Erythroblast (primary cell): ENCODE results near the gene TMEM225.

Source experiments
- DNase-seq, 2 experiments: peaks; one replicate each; lab custom pipeline; 2025; lab: John Stamatoyannopoulos, UW
- GATA1 ChIP-seq: IDR thresholded peaks from 2 replicates; pipeline ENCODE4 v1.6.1; 2011; ENCODE audit warnings: low read depth, mild to moderate bottlenecking, control low read depth, low read length, moderate library complexity
- POLR2A ChIP-seq: IDR thresholded peaks from 2 replicates; pipeline ENCODE4 v1.6.1; 2011; ENCODE audit warnings: mild to moderate bottlenecking, low read length

Gene TMEM225

DNA sequence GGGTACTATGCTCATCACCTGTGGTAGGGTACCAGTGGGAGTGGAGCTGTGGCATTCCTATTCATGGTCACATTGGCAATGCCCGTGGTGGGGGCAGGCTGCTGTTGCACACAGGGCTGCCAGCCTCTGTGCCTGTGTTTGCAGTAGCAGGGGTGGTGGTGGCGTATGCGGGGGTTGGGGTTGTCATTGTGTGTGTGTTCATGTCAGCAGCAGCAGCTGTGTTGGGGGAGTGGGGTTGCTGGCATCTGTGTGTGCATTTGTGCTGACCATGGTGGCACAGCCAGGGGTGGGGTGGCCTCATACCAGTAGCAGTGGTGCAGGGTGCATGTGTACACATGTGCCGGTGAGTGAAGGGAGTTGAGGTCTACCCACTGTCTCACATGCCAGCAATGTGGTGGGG lies 34.4 kb downstream of the TMEM225 start:
- no peak for DNase-seq
- TF ChIP-seq GATA1 (no peak), POLR2A (no peak)

- no peak for DNase-seq
- TF ChIP-seq POLR2A (no peak), GATA1 (no peak)
Measured at GRCh38 chr11:123841174-123841573, 44.3 kb downstream of the TMEM225 start.

DNA sequence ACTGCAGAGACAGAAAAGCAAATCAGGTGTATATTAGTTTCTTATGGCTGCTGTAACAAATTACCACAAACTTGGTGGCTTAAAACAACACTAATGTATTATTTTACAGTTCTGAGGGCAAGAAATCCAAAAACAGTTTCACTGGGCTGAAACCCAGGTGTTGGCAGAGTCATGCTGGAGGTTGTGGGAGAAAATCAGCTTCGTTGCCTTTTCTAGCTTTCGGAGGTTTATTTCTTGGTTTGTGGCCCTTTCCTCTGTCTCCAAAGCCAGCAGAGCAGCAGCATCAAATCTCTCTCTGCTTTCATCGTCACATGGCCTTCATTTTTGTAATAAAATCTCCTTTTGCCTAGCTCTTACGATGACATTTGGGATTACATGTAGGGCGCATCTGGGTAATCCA lies 46.3 kb downstream of the TMEM225 start:
- TF ChIP-seq GATA1, result no peak
- no peak for TF ChIP-seq POLR2A
- no peak for DNase-seq

GRCh38 chr11:123838659-123839058 lies 46.8 kb downstream of the TMEM225 start:
- DNase-seq, result no peak
- no peak for TF ChIP-seq POLR2A
- no peak for TF ChIP-seq GATA1

GRCh38 chr11:123838199-123838598 lies 47.3 kb downstream of the TMEM225 start:
- no peak for DNase-seq

DNA sequence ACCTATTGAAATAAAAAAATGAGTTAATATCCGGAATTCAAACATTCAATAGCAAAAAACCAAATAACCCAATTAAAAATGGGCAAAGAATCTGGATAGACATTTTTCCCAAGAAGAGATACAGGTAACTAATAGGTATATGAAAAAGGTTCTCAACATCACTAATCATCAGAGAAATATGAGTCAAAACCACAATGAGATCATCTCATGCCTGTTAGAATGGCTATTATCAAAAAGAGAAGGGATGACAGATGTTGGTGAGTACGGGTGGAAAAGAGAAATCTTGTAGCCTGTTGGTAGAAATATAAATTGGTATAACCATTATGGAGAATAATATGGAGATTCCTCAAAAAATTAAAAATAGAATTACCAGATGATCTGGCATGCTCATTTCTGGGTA lies 52.4 kb downstream of the TMEM225 start:
- no peak for DNase-seq
- TF ChIP-seq GATA1 (no peak), POLR2A (no peak)

More at GRCh38 chr11:123838199-123838598, 47.3 kb downstream of the TMEM225 start:
- TF ChIP-seq POLR2A (no peak), GATA1 (no peak)
